ENCODE measurements around the gene KRTAP10-4.

- TF ChIP-seq CTCF (IDR thresholded peaks at IDR 0.05) = no peak
- no peak for TF ChIP-seq EZH2 (IDR thresholded peaks at IDR 0.05; ENCODE audit: borderline replicate concordance, insufficient read depth, low read depth, low read length, poor library complexity, severe bottlenecking)
These were observed 46.2 kb upstream of the KRTAP10-4 start for GRCh38 chr21:44527156-44527982.
